GM18520 (cell line): Measurements from ENCODE around the gene STPG3.
A peak's percentile ranks its signal among the peaks of the same experiment; 100 is the strongest.

Experiments used
- ATAC-seq: cut with Tn5 transposase; IDR thresholded peaks from one replicate; pipeline ENCODE4 v1.9.1; 2021; ENCODE audit not compliant: unreplicated experiment

Gene STPG3

GRCh38 chr9:137221506-137222111, 29.5 kb upstream of the STPG3 start:
- ATAC-seq: no peak

DNA sequence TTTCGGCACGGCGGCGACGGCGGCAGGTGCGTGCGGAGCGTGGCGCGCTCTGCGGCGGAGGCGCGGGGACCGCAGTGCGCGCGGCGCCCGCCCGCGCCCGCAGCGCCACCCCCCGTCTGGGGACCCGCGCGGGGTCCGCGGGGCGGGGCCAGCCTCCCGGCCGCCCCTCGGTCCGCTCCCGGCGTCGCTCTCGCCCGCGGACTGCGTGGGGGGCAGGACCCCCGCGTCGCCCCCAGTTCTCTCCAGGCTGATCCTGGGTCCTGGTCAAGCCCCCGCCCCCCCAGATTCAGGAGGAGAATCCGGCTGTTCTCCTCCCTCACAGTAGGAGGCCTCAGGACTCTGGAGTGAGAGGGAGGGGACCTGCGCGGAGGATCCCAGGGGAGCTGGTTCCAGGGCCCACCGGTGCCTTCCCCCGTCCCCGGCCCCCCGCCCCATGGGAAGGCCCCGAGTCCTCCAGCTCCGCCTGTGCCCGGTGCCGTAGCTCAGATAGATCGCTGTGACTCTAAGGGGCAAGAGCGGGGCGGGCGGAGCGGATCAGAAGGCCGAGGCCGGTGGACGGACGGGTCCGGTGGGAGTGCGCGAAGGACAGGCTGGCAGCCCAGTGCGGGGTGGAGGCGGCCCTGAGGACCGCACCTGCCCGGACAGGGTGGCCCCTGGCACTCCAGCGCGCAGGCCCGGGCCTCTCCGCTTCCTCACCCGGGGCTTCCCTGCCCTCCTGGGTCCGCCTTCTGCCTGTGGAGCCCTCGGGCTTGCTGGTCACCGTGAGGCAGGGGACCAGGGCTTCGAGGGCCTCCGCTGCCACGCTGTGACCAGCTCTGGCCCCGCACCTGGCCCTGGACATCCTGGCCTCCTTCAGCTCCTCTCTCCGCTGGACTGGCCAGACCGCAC, 28.7 kb upstream of the STPG3 start, which contains the start of gene RNF208:
TSS of gene RNF208 (minus strand) at position 51 of the 888 bp plus-strand sequence. CDS start 1,028 bp downstream, outside the sequence.
- ATAC-seq: no peak

- ATAC-seq: peak; percentile 75
Measured at GRCh38 chr9:137223078-137223970, 27.8 kb upstream of the STPG3 start.

DNA sequence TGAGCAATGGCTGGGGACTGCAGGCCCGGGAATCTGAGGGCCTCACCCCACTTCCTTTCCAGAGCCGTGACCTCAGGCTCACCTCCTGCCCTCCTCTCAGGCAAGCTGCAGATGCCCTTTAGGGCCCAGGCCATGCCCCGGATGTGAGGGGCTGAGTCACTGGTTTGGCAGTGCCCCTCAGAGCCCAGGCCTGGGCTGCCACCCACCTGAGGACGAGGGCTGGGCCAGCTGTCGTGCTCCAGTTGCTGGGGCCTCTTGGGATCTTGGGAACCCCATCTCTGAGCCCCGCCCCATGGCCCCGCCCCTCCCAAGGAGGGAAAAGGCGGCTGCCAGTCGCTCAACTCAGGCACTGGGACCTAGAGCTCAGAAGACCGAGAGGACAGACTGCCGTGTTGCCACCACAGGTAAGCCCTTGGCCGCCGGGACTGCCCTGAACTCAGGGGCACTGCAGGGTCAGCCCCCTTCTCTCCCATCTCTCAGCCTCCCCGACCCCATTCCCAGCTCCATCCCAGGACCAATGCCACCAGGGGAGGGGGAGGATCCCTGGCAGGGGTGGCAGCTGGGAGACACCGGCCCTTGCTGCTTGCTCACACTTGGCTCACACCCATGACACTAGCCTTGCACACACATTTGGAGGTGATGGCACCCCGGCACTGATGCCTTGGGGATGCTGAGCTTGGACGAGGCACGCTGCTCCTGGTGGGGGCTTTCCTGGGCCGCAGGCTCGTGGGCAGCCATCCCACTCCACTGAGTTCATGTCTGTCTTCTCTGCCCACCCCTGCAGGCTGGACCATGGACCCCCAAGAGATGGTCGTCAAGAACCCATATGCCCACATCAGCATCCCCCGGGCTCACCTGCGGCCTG, 26.0 kb upstream of the STPG3 start, which contains the start of gene CYSRT1:
TSS of gene CYSRT1 (plus strand) at position 345 of the 865 bp plus-strand sequence. CDS start at position 793, 448 bp downstream.
- ATAC-seq: no peak

- ATAC-seq: no peak
Measured at GRCh38 chr9:137225699-137226331, 25.3 kb upstream of the STPG3 start.

DNA sequence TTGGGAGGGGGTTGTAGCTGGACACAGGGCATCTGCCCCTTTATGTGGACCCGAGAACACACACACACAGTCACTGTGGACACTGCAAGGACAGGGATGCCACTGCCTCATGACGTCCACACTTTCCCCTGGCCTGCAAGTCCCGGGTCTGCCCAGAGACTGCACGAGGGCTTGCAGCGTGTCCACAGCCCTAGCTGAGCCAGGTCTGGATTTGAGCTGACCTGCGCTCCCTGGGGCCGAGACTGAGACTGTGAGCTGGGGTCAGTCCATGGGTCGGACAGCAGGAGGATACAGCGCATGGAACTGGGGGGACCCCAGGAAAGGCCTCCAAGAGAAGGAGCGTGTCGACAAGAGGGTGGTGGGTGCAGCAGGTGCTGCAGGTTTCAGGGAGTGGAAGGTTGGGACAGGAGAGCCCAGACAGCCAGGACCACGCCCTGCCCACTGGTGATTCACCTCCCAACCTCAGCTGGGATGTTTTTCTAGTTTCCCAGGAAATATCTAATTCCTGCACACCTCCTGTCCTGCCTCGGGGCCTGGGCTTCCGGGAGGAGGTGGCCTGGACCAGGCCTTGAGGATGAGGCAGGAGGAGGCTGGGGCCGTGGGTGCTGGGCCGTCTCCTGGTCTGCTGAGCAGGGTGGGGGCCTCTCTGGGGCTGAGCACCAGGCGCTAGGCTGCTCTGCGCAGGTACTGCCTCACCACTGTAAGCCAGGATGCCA, 24.6 kb upstream of the STPG3 start:
- ATAC-seq: no peak

- ATAC-seq: no peak
Measured at GRCh38 chr9:137227054-137227852, 23.8 kb upstream of the STPG3 start, which contains the start of gene RNF224. TSS of gene RNF224 (plus strand) at chr9:137227502. CDS start at chr9:137228336, 834 bp downstream.

- no peak for ATAC-seq
Measured at GRCh38 chr9:137227853-137228505, 23.1 kb upstream of the STPG3 start.

GRCh38 chr9:137228506-137228967, 22.5 kb upstream of the STPG3 start:
- no peak for ATAC-seq

DNA sequence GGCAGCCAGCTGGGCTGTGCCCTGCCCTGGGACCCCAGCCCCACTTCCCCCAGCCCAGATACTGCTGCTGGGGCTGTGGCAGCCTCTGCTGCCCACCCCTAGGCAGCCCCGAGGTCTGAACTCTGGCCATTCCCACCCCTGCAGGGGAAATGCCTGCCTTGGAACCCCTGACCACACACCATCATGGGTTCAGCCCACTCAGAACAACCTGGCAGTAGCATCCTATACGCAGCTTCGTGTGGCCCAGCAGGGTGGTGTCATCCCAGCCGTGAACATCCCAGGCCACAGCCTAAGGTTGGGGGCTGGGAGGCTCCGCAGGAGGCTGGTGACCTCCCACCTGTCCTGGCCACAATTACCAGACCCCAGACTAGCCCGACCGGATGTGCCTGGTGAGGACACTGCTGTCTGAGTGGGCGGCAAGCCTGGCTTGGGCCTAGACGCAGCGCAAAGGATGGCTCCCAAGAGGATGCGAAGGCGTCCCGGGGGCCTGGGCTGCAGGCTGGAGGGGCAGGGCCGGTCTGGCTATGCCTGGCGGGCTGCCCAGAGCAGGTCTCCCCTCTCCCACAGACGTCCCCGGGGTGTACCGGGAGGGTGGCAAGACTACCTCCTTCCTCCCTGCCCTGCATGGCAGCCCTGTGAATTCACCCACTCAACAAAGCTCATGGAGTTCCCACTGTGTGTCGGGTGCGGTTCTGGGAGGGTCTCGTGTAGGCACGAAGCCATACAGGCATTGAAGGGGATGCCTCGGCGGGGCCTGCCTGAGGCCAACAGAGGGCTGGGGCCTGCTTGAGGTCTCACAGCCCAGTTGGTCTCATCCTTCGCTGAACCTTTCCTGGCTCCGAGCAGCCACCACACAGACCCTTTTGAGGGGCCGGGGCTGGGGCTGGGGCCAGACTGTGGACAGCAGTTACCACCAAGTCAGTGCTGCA, 21.9 kb upstream of the STPG3 start:
- ATAC-seq: no peak

- ATAC-seq: no peak
Measured at GRCh38 chr9:137229903-137230704, 21.0 kb upstream of the STPG3 start.

DNA sequence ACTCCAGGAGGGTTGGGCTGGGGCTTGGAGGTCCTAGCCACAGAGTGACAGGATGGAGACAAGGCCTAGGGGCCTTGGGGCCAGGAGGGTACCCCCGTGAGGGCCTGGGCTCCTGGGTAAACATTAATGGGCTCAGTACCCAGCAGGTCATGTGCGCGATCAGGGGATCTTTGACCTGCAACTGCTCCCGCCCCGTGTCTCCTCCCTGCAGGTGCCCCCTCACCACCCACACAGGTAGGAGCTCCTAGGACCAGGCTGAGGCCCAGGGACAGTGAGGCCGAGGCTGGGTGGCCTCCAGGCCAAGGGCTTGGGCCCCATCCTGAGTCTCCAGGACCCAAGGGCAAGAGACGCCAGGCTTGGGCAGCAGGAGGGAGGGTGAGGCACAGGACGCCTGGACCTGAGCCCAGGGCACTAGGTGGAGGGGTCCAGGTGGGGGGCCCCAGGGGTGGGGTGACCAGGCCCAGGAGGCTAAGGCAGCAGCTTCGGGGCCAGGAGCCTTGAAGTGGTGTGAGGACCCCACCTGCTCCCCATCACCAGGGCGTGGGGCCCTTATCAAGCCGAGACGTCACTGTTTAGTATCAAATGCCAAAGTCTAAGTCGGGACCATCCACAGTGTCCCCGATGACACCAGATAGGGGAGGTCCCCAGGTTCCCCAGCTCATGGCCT, 20.2 kb upstream of the STPG3 start, which contains the start of gene SLC34A3:
TSS of gene SLC34A3 (plus strand) at position 197 of the 667 bp plus-strand sequence. CDS start 802 bp downstream, outside the sequence.
- ATAC-seq: no peak

- no peak for ATAC-seq
Measured at GRCh38 chr9:137231372-137232039, 19.6 kb upstream of the STPG3 start.

GRCh38 chr9:137232101-137232500, 19.0 kb upstream of the STPG3 start:
- ATAC-seq: no peak
